K562 (cell line): ENCODE measurements around the gene CCDC50. TPM values are rescaled to one million over a fixed set of nuclear protein-coding genes. Genes with fewer than 3 reads are reported as not detected.

Source experiments
- ATF7 ChIP-seq: fragments of 450-650 bp; IDR thresholded peaks from 2 replicates; pipeline ENCODE4 v1.7.1; 2014; ENCODE audit warnings: mild to moderate bottlenecking, moderate library complexity
- CBX3 ChIP-seq, 2 experiments: IDR thresholded peaks; 1 replicate in 1 of 2; 2 replicates in 1 of 2; pipeline ENCODE4 v1.6.1; 2012; ENCODE audit warnings: inconsistent platforms in 2 of 2, low read length in 2 of 2, borderline replicate concordance in 1 of 2, control low read depth in 1 of 2
- POLR2AphosphoS5 ChIP-seq: IDR thresholded peaks from 2 replicates; pipeline ENCODE4 v1.6.1; 2011; ENCODE audit warnings: mild to moderate bottlenecking, low read depth, low read length, moderate library complexity; ENCODE audit not compliant: control insufficient read depth, insufficient read depth
- STAT5A ChIP-seq: IDR thresholded peaks from 2 replicates; pipeline ENCODE4 v1.6.1; 2012; ENCODE audit warnings: low read length, inconsistent platforms, borderline replicate concordance
- ZBTB11 ChIP-seq, 3 experiments: fragments of 200-800 bp in 1 of 3; fragments of 250-450 bp in 1 of 3; fragments of 450-650 bp in 1 of 3; sonication (Bioruptor Pico) in 1 of 3; sonication (Bioruptor generic) in 1 of 3; formaldehyde crosslinking in 1 of 3; IDR thresholded peaks; 2 replicates each; pipeline versions ENCODE4 v1.6.1 to v1.8.0; 2016 to 2022; ENCODE audit warnings: mild to moderate bottlenecking in 2 of 3, missing genetic modification characterization in 2 of 3, missing compliant biosample characterization in 1 of 3, moderate library complexity in 1 of 3
- ZBTB8A ChIP-seq: fragments of 450-650 bp; IDR thresholded peaks from 2 replicates; pipeline ENCODE4 v1.6.1; 2018; ENCODE audit warnings: mild to moderate bottlenecking, moderate library complexity; ENCODE audit not compliant: partially characterized antibody
- ZFP30 ChIP-seq: fragments of 250-450 bp; sonication (Bioruptor Pico); IDR thresholded peaks from 2 replicates; pipeline ENCODE4 v1.8.0; 2022; ENCODE audit warnings: moderate library complexity, mild to moderate bottlenecking, inconsistent platforms, borderline replicate concordance
- ZNF133 ChIP-seq: fragments of 250-450 bp; sonication (Bioruptor Pico); IDR thresholded peaks from 2 replicates; pipeline ENCODE4 v1.4.0; 2020; ENCODE audit warnings: mild to moderate bottlenecking
- ZNF589 ChIP-seq: fragments of 200-800 bp; sonication (Bioruptor generic); IDR thresholded peaks from 2 replicates; pipeline ENCODE4 v1.6.1; 2016; ENCODE audit warnings: low read depth, missing genetic modification characterization, missing compliant biosample characterization
- polyA plus RNA-seq, 8 experiments: library from polyadenylated mRNA; depleted of rRNA in 4 of 8; stranded (reverse) in 5 of 8; unstranded in 3 of 8; fragments of >200 nt; fragmentation: Nextera tagmentation in 2 of 8; fragmentation: Illumina TruSeq in 1 of 8; extraction: Ambion mirVana in 2 of 8; extraction: Trizol in 1 of 8; gene quantifications; 2 replicates each; pipeline versions ENCODE4 v1.2.1 to v1.2.3, GENCODE V29; 2011 to 2014; ENCODE audit warnings: inconsistent platforms in 1 of 8, missing spikeins in 1 of 8
- total RNA-seq, 7 experiments: library from RNA; depleted of rRNA in 6 of 7; stranded (reverse); fragments of >200 nt in 6 of 7; fragmentation: Illumina TruSeq in 2 of 7; extraction: Trizol in 2 of 7; gene quantifications; 2 replicates each; pipeline versions ENCODE4 v1.2.1 to v1.2.3, GENCODE V29; 2011 to 2021; ENCODE audit warnings: low replicate concordance in 1 of 7
- TF ChIP-seq, protein P1 (sequence below): fragments of 450-650 bp; formaldehyde crosslinking; IDR thresholded peaks from 2 replicates; pipeline ENCODE4 v1.4.0; 2022; ENCODE audit warnings: mild to moderate bottlenecking, moderate library complexity
- TF ChIP-seq, protein P2 (sequence below): fragments of 450-650 bp; IDR thresholded peaks from 2 replicates; pipeline ENCODE4 v1.6.1; 2017; ENCODE audit warnings: antibody characterized with exemption, mild to moderate bottlenecking
- TF ChIP-seq, protein P3 (sequence below): fragments of 450-650 bp; IDR thresholded peaks from 2 replicates; pipeline ENCODE4 v1.6.1; 2016; ENCODE audit warnings: borderline replicate concordance

CCDC50 gene
- total and polyA plus RNA-seq, 9 of the 15 experiments (the other 6 are each of a cell fraction or from before 2014, with no cell fraction given) = 8.4 to 63.4 (median 40.4) TPM

DNA sequence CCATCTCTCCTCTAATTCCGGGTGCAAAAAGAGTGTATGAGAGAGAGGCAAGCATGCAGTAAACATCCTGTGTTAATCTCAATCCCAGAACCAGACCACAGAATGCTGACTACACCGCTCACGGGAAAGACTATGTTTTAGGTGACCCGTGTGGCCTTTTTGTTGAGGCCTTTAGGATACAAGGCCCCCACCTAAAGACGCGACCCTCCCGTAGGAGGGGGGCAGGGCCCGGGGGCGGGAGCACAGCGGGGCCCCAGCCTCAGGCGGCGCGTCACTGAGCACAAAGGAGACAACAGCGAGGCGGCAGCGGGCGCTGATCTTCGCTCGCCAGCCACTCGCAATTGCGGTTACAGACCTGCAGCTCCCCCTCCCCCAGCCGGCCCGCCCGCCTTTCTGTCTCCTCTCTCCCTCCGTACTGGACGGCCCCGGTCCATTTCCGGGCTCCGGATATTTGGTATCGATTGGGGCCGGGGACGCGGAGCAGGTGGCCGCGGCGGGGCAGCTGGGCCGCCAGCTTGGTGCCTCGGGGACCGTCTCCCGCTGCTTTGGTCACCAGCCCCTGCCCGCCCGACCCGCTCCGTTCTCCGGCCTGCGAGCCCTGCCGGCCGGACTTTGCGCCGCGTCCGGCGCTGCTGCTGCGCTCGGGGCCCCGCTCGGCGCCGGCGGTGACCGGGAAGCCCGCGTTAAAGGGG is at the start of gene CCDC50 (continued):
- peak in 1 of 3 experiments; percentile 23; a peak in 1 of 6 replicates for TF ChIP-seq ZBTB11 (CRISPR knock-in tag; IDR thresholded peaks at IDR 0.05)
- no peak for TF ChIP-seq ZFP30 (CRISPR knock-in tag)
- TF ChIP-seq, protein P1, sequence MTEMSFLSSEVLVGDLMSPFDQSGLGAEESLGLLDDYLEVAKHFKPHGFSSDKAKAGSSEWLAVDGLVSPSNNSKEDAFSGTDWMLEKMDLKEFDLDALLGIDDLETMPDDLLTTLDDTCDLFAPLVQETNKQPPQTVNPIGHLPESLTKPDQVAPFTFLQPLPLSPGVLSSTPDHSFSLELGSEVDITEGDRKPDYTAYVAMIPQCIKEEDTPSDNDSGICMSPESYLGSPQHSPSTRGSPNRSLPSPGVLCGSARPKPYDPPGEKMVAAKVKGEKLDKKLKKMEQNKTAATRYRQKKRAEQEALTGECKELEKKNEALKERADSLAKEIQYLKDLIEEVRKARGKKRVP (CRISPR knock-in tag) = no peak
- TF ChIP-seq ATF7 = no peak
- TF ChIP-seq ZNF133 = no peak
- no peak for TF ChIP-seq ZBTB8A
- TF ChIP-seq, protein P2, sequence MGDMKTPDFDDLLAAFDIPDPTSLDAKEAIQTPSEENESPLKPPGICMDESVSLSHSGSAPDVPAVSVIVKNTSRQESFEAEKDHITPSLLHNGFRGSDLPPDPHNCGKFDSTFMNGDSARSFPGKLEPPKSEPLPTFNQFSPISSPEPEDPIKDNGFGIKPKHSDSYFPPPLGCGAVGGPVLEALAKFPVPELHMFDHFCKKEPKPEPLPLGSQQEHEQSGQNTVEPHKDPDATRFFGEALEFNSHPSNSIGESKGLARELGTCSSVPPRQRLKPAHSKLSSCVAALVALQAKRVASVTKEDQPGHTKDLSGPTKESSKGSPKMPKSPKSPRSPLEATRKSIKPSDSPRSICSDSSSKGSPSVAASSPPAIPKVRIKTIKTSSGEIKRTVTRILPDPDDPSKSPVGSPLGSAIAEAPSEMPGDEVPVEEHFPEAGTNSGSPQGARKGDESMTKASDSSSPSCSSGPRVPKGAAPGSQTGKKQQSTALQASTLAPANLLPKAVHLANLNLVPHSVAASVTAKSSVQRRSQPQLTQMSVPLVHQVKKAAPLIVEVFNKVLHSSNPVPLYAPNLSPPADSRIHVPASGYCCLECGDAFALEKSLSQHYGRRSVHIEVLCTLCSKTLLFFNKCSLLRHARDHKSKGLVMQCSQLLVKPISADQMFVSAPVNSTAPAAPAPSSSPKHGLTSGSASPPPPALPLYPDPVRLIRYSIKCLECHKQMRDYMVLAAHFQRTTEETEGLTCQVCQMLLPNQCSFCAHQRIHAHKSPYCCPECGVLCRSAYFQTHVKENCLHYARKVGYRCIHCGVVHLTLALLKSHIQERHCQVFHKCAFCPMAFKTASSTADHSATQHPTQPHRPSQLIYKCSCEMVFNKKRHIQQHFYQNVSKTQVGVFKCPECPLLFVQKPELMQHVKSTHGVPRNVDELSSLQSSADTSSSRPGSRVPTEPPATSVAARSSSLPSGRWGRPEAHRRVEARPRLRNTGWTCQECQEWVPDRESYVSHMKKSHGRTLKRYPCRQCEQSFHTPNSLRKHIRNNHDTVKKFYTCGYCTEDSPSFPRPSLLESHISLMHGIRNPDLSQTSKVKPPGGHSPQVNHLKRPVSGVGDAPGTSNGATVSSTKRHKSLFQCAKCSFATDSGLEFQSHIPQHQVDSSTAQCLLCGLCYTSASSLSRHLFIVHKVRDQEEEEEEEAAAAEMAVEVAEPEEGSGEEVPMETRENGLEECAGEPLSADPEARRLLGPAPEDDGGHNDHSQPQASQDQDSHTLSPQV = peak; percentile 37; the same call in 1 of the 2 replicates
- TF ChIP-seq, protein P3, sequence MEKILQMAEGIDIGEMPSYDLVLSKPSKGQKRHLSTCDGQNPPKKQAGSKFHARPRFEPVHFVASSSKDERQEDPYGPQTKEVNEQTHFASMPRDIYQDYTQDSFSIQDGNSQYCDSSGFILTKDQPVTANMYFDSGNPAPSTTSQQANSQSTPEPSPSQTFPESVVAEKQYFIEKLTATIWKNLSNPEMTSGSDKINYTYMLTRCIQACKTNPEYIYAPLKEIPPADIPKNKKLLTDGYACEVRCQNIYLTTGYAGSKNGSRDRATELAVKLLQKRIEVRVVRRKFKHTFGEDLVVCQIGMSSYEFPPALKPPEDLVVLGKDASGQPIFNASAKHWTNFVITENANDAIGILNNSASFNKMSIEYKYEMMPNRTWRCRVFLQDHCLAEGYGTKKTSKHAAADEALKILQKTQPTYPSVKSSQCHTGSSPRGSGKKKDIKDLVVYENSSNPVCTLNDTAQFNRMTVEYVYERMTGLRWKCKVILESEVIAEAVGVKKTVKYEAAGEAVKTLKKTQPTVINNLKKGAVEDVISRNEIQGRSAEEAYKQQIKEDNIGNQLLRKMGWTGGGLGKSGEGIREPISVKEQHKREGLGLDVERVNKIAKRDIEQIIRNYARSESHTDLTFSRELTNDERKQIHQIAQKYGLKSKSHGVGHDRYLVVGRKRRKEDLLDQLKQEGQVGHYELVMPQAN = no peak
- TF ChIP-seq CBX3 (IDR thresholded peaks at IDR 0.05; ENCODE audit: borderline replicate concordance in 1 of 2, low read length in 2 of 2) = 0 out of 3 replicates have a peak, but pooled peaks of 1 of the 2 experiments have one; percentile 10
- no peak for TF ChIP-seq STAT5A
- no peak for TF ChIP-seq ZNF589 (CRISPR knock-in tag)
- TF ChIP-seq POLR2AphosphoS5 = peak; percentile 56
